ENCODE data around the gene GJA4. TPM values are rescaled to one million over a fixed set of nuclear protein-coding genes. Genes with fewer than 3 reads are reported as not detected.

Gene GJA4
- total RNA-seq, 4 donors from 2014 or later, result 2.9 to 30.8 (median 12.8) TPM

DNA sequence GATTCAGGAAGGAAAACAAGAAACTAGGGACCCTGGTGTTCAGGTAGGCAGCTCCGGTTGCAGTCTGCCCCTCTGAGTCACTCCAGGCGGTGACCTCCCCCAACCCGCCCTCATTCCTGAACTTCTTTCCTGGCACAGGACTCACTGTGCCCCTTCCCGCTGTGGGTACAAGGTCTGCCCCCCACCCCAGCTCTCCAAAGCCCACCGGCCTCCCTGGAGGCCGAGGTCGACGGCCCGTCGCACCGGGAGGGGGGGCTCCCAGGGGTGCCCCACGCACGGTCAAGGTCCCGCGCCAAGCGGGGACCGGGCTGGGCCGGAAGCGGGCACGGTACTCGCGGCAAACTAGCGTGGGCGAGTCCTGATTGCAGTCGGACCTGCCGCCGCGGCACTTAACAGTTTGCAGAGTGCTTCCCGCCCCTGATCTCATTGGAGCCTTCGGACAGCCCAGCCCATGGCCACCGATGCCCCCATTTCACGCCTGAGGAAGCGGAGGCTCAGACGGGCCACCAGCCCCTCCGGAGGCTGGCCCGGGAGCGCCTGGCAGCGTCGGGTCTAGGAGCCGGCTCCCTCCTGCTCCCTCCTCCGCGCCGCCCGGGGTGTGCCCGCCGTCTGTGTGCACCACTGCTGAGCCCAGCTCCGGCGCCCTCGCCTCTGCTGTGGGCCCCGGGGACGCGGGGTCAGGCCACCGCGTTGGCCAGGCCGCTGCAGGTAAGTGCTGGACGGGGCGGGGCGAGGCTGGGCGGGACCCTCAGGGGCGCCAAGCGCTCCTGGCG, 11.5 kb upstream of the GJA4 start, which contains the start of gene GJB3:
GJB3 (plus strand) TSS at position 144 of the 773 bp plus-strand sequence. CDS start 3,549 bp downstream, outside the sequence.
- peak in 1 of 2 donors; percentile 85 for DNase-seq (ENCODE audit: low spot score in 2 of 2)
- intact Hi-C loops (cut with DNase I; ENCODE audit: low total_unique reads), result no loop called here
- 1 to 15% methylated on average over 4 to 20 of the region's 62 CpGs for WGBS, 2 donors
- H3K4me3 ChIP-seq (ENCODE audit: low read depth, poor library complexity, severe bottlenecking), result peak within 1 kb of the TSS; percentile 37
- no peak for TF ChIP-seq POLR2A (IDR thresholded peaks at IDR 0.05)
- TF ChIP-seq, protein P1, sequence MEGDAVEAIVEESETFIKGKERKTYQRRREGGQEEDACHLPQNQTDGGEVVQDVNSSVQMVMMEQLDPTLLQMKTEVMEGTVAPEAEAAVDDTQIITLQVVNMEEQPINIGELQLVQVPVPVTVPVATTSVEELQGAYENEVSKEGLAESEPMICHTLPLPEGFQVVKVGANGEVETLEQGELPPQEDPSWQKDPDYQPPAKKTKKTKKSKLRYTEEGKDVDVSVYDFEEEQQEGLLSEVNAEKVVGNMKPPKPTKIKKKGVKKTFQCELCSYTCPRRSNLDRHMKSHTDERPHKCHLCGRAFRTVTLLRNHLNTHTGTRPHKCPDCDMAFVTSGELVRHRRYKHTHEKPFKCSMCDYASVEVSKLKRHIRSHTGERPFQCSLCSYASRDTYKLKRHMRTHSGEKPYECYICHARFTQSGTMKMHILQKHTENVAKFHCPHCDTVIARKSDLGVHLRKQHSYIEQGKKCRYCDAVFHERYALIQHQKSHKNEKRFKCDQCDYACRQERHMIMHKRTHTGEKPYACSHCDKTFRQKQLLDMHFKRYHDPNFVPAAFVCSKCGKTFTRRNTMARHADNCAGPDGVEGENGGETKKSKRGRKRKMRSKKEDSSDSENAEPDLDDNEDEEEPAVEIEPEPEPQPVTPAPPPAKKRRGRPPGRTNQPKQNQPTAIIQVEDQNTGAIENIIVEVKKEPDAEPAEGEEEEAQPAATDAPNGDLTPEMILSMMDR (IDR thresholded peaks at IDR 0.05), result no peak

DNA sequence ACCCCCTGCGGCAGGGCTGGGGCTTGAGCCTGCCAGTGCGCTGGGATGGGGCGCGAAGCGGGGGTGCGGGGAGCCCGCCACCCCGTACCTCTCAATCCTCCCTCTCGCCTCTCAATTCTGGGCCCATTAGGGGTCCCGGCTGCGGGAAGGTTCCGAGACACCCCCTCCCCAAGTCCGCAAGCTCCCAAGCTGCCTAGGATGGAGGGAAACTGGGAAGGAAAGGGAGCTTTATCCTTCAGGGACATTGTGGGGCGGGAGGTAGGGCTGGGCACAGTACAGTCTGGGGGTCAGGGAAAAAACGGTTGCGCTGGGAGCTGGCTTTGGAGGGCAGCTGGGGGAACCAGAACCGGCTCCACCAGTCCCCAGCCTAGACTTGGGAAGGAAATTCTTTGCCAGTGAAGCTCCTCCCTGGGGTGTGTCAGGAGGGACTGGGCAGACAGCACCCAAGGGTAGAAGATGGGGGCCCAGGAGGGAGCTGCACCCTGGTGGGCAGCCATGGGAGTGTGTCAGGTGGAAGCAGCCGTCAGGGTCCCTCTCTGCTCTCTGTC, 10.9 kb upstream of the GJA4 start:
- peak in 1 of 2 donors; percentile 86 for DNase-seq (ENCODE audit: low spot score in 2 of 2)
- TF ChIP-seq, protein P1 (IDR thresholded peaks at IDR 0.05), result no peak
- no peak for TF ChIP-seq POLR2A (IDR thresholded peaks at IDR 0.05)
- intact Hi-C loops (cut with DNase I; ENCODE audit: low total_unique reads), result no loop called here
- peak overlapping the region; percentile 37 for H3K4me3 ChIP-seq (ENCODE audit: low read depth, poor library complexity, severe bottlenecking)
- 6 to 8% methylated on average over 9 to 18 of the region's 18 CpGs for WGBS, 2 donors

DNA sequence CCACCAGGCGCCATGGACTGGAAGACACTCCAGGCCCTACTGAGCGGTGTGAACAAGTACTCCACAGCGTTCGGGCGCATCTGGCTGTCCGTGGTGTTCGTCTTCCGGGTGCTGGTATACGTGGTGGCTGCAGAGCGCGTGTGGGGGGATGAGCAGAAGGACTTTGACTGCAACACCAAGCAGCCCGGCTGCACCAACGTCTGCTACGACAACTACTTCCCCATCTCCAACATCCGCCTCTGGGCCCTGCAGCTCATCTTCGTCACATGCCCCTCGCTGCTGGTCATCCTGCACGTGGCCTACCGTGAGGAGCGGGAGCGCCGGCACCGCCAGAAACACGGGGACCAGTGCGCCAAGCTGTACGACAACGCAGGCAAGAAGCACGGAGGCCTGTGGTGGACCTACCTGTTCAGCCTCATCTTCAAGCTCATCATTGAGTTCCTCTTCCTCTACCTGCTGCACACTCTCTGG, 8.0 kb upstream of the GJA4 start:
- intact Hi-C loops (cut with DNase I; ENCODE audit: low total_unique reads), result loop anchor here (5.0 kb wide), 1 partner anchor 63 kb away; no protein-coding TSS in a partner anchor
- 84% methylated on average over 21 to 28 of the region's 28 CpGs for WGBS, 2 donors
- H3K4me3 ChIP-seq (ENCODE audit: low read depth, poor library complexity, severe bottlenecking), result no peak overlapping the region
- no peak for TF ChIP-seq POLR2A (IDR thresholded peaks at IDR 0.05)
- TF ChIP-seq, protein P1 (IDR thresholded peaks at IDR 0.05), result no peak
- DNase-seq (ENCODE audit: low spot score in 2 of 2), result peak in 1 of 2 donors; percentile 85

DNA sequence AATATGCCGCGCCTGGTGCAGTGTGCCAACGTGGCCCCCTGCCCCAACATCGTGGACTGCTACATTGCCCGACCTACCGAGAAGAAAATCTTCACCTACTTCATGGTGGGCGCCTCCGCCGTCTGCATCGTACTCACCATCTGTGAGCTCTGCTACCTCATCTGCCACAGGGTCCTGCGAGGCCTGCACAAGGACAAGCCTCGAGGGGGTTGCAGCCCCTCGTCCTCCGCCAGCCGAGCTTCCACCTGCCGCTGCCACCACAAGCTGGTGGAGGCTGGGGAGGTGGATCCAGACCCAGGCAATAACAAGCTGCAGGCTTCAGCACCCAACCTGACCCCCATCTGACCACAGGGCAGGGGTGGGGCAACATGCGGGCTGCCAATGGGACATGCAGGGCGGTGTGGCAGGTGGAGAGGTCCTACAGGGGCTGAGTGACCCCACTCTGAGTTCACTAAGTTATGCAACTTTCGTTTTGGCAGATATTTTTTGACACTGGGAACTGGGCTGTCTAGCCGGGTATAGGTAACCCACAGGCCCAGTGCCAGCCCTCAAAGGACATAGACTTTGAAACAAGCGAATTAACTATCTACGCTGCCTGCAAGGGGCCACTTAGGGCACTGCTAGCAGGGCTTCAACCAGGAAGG, 7.4 kb upstream of the GJA4 start:
- no peak overlapping the region for H3K4me3 ChIP-seq (ENCODE audit: low read depth, poor library complexity, severe bottlenecking)
- WGBS, 2 donors, result 72 to 76% methylated on average over 22 of the region's 22 CpGs
- TF ChIP-seq, protein P1 (IDR thresholded peaks at IDR 0.05), result no peak
- TF ChIP-seq POLR2A (IDR thresholded peaks at IDR 0.05), result no peak
- intact Hi-C loops (cut with DNase I; ENCODE audit: low total_unique reads), result loop anchor here (5.0 kb wide), 1 partner anchor 62 kb away; no protein-coding TSS in a partner anchor
- DNase-seq (ENCODE audit: low spot score in 2 of 2), result peak in 1 of 2 donors; percentile 81

DNA sequence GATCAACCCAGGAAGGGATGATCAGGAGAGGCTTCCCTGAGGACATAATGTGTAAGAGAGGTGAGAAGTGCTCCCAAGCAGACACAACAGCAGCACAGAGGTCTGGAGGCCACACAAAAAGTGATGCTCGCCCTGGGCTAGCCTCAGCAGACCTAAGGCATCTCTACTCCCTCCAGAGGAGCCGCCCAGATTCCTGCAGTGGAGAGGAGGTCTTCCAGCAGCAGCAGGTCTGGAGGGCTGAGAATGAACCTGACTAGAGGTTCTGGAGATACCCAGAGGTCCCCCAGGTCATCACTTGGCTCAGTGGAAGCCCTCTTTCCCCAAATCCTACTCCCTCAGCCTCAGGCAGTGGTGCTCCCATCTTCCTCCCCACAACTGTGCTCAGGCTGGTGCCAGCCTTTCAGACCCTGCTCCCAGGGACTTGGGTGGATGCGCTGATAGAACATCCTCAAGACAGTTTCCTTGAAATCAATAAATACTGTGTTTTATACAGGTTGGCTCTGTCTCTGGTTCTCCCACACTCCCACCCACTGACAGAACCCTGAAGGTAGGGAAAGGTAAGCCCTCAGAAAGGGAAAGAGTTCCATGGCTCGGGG, 6.8 kb upstream of the GJA4 start:
- intact Hi-C loops (cut with DNase I; ENCODE audit: low total_unique reads), result loop anchor here (5.0 kb wide), 1 partner anchor 61 kb away; no protein-coding TSS in a partner anchor
- DNase-seq (ENCODE audit: low spot score in 2 of 2), result peak in 1 of 2 donors; percentile 74
- H3K4me3 ChIP-seq (ENCODE audit: low read depth, poor library complexity, severe bottlenecking), result no peak overlapping the region
- 60 to 61% methylated on average over 4 of the region's 4 CpGs for WGBS, 2 donors
- TF ChIP-seq POLR2A (IDR thresholded peaks at IDR 0.05), result no peak
- TF ChIP-seq, protein P1 (IDR thresholded peaks at IDR 0.05), result no peak
